ENCODE results near the gene RNF180.

The RNF180 gene

DNA sequence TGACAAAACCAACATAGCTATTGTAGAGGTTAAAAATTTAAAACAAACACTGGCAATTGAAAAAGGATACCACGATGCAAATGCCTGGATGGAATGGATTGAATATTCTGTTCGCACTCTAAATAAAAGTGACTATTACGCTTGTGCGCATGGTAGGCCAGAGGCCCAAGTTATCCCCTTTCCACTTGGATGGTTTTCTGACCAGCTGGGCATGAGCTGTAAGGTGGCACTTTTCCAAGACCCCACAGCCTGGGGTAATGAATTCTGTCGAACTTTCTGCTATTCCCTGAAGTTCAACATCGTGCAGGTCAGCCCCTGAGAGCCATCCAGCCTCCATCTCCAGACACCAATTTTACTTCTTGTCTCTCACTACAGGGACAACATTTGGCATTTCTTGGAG lies 5.4 kb upstream of the RNF180 start:
- DNase-seq (ENCODE audit: low read depth): no peak
- no peak overlapping the region for H3K4me3 ChIP-seq (ENCODE audit: low read depth, low read length)
- TF ChIP-seq, protein P1, sequence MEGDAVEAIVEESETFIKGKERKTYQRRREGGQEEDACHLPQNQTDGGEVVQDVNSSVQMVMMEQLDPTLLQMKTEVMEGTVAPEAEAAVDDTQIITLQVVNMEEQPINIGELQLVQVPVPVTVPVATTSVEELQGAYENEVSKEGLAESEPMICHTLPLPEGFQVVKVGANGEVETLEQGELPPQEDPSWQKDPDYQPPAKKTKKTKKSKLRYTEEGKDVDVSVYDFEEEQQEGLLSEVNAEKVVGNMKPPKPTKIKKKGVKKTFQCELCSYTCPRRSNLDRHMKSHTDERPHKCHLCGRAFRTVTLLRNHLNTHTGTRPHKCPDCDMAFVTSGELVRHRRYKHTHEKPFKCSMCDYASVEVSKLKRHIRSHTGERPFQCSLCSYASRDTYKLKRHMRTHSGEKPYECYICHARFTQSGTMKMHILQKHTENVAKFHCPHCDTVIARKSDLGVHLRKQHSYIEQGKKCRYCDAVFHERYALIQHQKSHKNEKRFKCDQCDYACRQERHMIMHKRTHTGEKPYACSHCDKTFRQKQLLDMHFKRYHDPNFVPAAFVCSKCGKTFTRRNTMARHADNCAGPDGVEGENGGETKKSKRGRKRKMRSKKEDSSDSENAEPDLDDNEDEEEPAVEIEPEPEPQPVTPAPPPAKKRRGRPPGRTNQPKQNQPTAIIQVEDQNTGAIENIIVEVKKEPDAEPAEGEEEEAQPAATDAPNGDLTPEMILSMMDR (conservative IDR thresholded peaks at IDR 0.05; ENCODE audit: low read depth, low read length): no peak

DNA sequence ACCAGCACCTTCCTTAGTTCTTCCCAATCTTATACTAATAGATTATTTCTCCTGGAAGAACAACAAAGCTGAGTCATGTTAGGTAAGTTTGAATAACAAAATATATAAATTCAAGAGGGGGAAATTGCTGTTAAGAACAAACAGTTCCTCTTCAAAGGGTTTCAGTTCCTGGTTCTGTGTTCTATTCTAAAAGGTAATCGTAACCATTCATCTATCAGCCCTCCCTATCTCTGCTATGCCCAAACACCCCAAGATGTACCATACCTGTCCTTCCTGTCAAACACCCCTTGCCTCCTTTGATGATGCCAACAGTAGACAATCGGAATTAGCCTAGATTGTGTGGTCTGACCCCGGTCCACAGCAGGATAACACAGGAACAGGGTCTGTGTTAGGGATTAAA lies 4.2 kb upstream of the RNF180 start:
- no peak overlapping the region for H3K4me3 ChIP-seq (ENCODE audit: low read depth, low read length)
- TF ChIP-seq, protein P1 (conservative IDR thresholded peaks at IDR 0.05; ENCODE audit: low read depth, low read length): no peak
- no peak for DNase-seq (ENCODE audit: low read depth)

DNA sequence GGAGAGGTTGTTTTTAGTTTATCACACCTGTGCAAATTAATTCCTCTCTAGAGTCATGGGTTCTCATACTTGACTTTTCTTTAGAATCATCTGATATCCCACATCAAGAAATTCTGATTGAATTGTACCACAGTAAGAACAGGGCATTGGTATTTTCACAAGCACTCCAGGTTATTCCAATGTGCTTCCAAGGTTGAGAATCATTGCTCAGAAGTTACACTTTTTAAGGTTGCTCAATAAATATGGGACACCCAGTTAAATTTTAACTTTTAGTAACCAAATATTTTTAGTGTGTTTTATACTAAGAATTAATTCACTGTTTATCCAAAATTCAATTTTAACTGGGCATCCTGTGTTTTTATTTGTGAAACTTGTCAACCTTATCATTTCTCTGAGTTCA lies 2.5 kb upstream of the RNF180 start:
- no peak overlapping the region for H3K4me3 ChIP-seq (ENCODE audit: low read depth, low read length)
- TF ChIP-seq, protein P1 (conservative IDR thresholded peaks at IDR 0.05; ENCODE audit: low read depth, low read length): no peak
- no peak for DNase-seq (ENCODE audit: low read depth)

DNA sequence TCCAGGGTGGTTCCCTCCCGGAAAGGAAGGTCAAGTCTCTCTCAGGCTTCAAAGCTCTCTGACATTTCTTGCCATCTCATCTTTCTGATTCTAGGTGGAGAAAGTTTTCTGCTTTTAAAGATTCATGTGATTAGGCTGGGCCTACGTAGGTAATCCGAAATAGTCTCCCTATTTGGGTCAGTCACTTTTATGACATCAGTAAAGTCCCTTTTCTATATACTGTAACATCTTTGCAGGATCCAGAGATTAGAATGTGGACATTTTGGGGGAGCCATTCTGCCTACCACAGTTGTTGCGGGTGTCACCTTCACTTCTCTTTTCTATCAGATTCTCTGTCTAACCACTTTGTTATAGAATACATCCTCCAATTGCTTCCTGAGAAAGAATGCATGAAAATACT lies 1.9 kb upstream of the RNF180 start:
- no peak for DNase-seq (ENCODE audit: low read depth)
- H3K4me3 ChIP-seq (ENCODE audit: low read depth, low read length): no peak overlapping the region
- TF ChIP-seq, protein P1 (conservative IDR thresholded peaks at IDR 0.05; ENCODE audit: low read depth, low read length): no peak

DNA sequence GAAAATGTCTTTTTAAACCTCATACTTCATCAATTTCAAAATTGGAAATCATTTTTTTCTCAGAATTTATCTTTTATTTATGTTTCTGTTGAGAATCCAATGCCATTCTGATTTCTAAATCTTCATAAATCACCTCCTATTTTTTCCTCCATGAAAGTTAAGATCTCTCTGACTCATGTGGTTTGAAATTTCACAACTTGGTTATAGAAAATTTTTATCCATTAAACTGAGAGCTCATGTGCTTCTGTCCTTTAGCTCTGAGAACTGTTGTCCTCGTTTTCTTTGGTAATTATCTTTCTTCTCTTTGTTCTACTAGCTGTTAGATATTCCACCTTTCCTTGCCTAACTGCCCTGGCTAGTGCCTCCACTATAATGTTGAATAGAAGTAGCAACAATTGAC lies 1.5 kb upstream of the RNF180 start:
- TF ChIP-seq, protein P1 (conservative IDR thresholded peaks at IDR 0.05; ENCODE audit: low read depth, low read length): no peak
- DNase-seq (ENCODE audit: low read depth): no peak
- no peak overlapping the region for H3K4me3 ChIP-seq (ENCODE audit: low read depth, low read length)

DNA sequence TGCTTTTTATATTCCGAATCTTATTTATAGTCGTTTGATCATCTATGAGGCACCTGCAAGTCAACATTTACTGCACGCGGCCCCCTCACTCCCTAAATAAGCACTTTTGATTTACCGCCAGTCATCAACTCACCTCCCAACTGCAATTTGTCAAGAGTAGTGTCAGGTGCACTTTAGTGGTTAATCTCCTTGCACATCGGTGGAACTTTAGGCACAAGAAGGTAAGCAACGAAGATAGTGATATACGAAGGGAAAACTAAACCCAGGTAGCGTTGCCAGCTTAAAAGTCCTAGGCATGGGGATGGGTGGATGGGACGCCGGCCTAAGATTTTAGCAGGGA lies 513 bp upstream of the RNF180 start:
- peak overlapping the region; percentile 56 for H3K4me3 ChIP-seq (ENCODE audit: low read depth, low read length)
- TF ChIP-seq, protein P1 (conservative IDR thresholded peaks at IDR 0.05; ENCODE audit: low read depth, low read length): no peak

DNA sequence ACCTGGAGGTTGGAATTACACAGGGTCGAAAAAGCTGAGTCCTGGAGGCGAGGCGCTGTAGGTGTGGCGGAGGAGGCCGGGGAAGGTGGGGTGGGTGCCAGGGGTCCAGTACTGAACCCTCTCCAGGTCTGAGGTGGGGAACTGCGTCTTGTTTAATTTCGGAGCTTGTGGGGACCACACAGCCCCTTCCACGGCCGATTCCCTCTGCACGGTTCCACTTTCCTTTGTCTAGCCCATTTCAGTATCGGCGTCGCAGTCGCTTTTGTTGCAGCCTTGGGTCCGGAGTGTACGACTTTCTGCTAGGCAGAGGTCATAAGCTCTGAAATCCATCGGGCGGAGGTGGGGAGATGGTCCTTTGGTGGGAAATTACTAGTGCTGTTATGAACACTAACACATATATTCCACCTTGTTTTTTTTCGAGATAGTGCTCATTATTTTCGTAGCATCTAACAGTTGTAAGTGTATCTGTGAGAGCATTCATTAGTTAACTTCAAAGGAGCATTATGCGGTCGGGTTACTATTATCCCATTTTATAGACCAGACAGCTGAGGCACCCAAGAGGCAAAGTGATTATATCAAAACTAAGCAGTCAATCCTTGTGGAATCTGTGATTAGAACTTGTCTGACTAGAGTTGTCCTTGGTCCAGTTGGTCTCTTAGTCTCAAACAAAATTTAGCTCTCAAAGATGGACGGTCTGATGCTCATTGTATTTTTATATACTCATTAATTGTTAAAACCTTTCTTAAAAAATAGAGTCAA lies 737 bp downstream of the RNF180 start:
- no peak for DNase-seq (ENCODE audit: low read depth)
- TF ChIP-seq, protein P1 (conservative IDR thresholded peaks at IDR 0.05; ENCODE audit: low read depth, low read length): no peak
- peak overlapping the region; percentile 56 for H3K4me3 ChIP-seq (ENCODE audit: low read depth, low read length)

More for the DNA sequence above, 513 bp upstream of the RNF180 start:
- DNase-seq (ENCODE audit: low read depth): no peak

Data from choroid plexus epithelial cell (primary cell).